Fibroblast of gingiva (primary cell): ENCODE measurements around the gene PITX1.
"Not testable (repeated sequence)": the region's sequence is repeated elsewhere in the genome, so short reads cannot be mapped to it uniquely, and the experiment has no call there.

Source experiments
- DNase-seq: peaks from one replicate; pipeline ENCODE4 v3.0.0-alpha.2; 2011; ENCODE audit warnings: low read depth

Gene PITX1

GRCh38 chr5:135033901-135034235 lies at the start of gene PITX1:
Gene PITX1, minus strand, starts transcription at chr5:135034228. Its CDS starts 347 bp downstream, at chr5:135033881.
- no peak for DNase-seq

- DNase-seq: not testable (repeated sequence)
Observed at GRCh38 chr5:135083334-135083733, 49.3 kb upstream of the PITX1 start.

- no peak for DNase-seq
Observed at GRCh38 chr5:135081240-135081639, 47.2 kb upstream of the PITX1 start.

- DNase-seq: no peak
Observed at GRCh38 chr5:135079760-135080159, 45.7 kb upstream of the PITX1 start.

GRCh38 chr5:135079099-135079681 lies 45.2 kb upstream of the PITX1 start:
- no peak for DNase-seq

- DNase-seq: no peak
Observed at GRCh38 chr5:135076801-135077200, 42.8 kb upstream of the PITX1 start.

- no peak for DNase-seq
Observed at GRCh38 chr5:135076051-135076491, 42.0 kb upstream of the PITX1 start.

- DNase-seq: no peak
Observed at GRCh38 chr5:135075621-135076020, 41.6 kb upstream of the PITX1 start.

- no peak for DNase-seq
Observed at GRCh38 chr5:135073761-135074345, 39.8 kb upstream of the PITX1 start.

- no peak for DNase-seq
Observed at GRCh38 chr5:135072387-135073281, 38.6 kb upstream of the PITX1 start.

GRCh38 chr5:135071311-135071710 lies 37.3 kb upstream of the PITX1 start:
- no peak for DNase-seq

GRCh38 chr5:135069895-135070657 lies 36.0 kb upstream of the PITX1 start:
- no peak for DNase-seq

- DNase-seq: no peak
Observed at GRCh38 chr5:135069016-135069770, 35.2 kb upstream of the PITX1 start.

- DNase-seq: no peak
Observed at GRCh38 chr5:135067587-135067986, 33.6 kb upstream of the PITX1 start.

GRCh38 chr5:135066781-135067180 lies 32.8 kb upstream of the PITX1 start:
- no peak for DNase-seq

GRCh38 chr5:135065306-135066265 lies 31.6 kb upstream of the PITX1 start:
- no peak for DNase-seq

- DNase-seq: no peak
Observed at GRCh38 chr5:135064235-135064570, 30.2 kb upstream of the PITX1 start.

- no peak for DNase-seq
Observed at GRCh38 chr5:135063511-135064234, 29.6 kb upstream of the PITX1 start.

- DNase-seq: no peak
Observed at GRCh38 chr5:135063056-135063445, 29.0 kb upstream of the PITX1 start.
